ENCODE results near the gene KRT86.
"Not testable (repeated sequence)": the region's sequence is repeated elsewhere in the genome, so short reads cannot be mapped to it uniquely, and the experiment has no call there.

Gene KRT86

GRCh38 chr12:52252728-52253343 lies 21.6 kb upstream of the KRT86 start:
- no peak for DNase-seq

GRCh38 chr12:52253391-52254179 lies 20.9 kb upstream of the KRT86 start:
- no peak for DNase-seq

GRCh38 chr12:52254180-52254964 lies 20.1 kb upstream of the KRT86 start:
- no peak for DNase-seq

GRCh38 chr12:52254965-52255751 lies 19.3 kb upstream of the KRT86 start:
- no peak for DNase-seq

GRCh38 chr12:52255926-52256583 lies 18.4 kb upstream of the KRT86 start:
- DNase-seq: no peak

GRCh38 chr12:52256584-52256935 lies 17.9 kb upstream of the KRT86 start:
- DNase-seq: no peak

- DNase-seq: no peak
Measured at GRCh38 chr12:52257074-52257551, 17.3 kb upstream of the KRT86 start.

- not testable (repeated sequence) for DNase-seq
Measured at GRCh38 chr12:52257922-52258321, 16.5 kb upstream of the KRT86 start.

- DNase-seq: no peak
Measured at GRCh38 chr12:52258335-52258901, 16.0 kb upstream of the KRT86 start.

- no peak for DNase-seq
Measured at GRCh38 chr12:52259657-52260243, 14.7 kb upstream of the KRT86 start.

GRCh38 chr12:52260361-52261207 lies 13.9 kb upstream of the KRT86 start:
- DNase-seq: no peak

- DNase-seq: no peak
Measured at GRCh38 chr12:52261208-52261484, 13.3 kb upstream of the KRT86 start.

GRCh38 chr12:52262286-52262685 lies 12.2 kb upstream of the KRT86 start:
- DNase-seq: no peak

GRCh38 chr12:52263761-52264434 lies 10.5 kb upstream of the KRT86 start:
- DNase-seq: no peak

GRCh38 chr12:52264435-52264825 lies 10.0 kb upstream of the KRT86 start:
- no peak for DNase-seq

- DNase-seq: no peak
Measured at GRCh38 chr12:52266514-52266913, 7.9 kb upstream of the KRT86 start.

- DNase-seq: no peak
Measured at GRCh38 chr12:52267266-52267665, 7.2 kb upstream of the KRT86 start.

- DNase-seq: no peak
Measured at GRCh38 chr12:52267699-52268098, 6.7 kb upstream of the KRT86 start.

- no peak for DNase-seq
Measured at GRCh38 chr12:52268212-52268611, 6.2 kb upstream of the KRT86 start.

- DNase-seq: no peak
Measured at GRCh38 chr12:52270541-52271070, 3.8 kb upstream of the KRT86 start.

Data from NCI-H1694 treated with DMSO at 0.1 percent for 48 hours (cell line).